Measurements from ENCODE around the gene SPG7. TPM values are rescaled to one million over a fixed set of nuclear protein-coding genes. Genes with fewer than 3 reads are reported as not detected.

The SPG7 gene
- total RNA-seq, 1 experiment from 2014 or later = 118 TPM

GRCh38 chr16:89572485-89573205 is 64.4 kb downstream of the SPG7 start:
- ChIA-PET CTCF (no interaction called here), POLR2A (no interaction called here)
- intact Hi-C loops (cut with micrococcal nuclease; ENCODE audit: unreplicated experiment) = loop anchor here (5.0 kb wide), 1 partner anchor 70 kb away; no protein-coding TSS in a partner anchor
- no peaks in the 10 kb centered on the region for H3K9me3 ChIP-seq (ENCODE audit: control insufficient read depth, insufficient read depth, low read depth, low read length)
- in situ Hi-C loops (cut with HindIII; ENCODE audit: low pct_unique_long_range_greater_than_20kb, low sequenced_read_pairs) = no loop called here
- H3K27ac ChIP-seq (ENCODE audit: low read length) = no peak overlapping the region
- no peaks in the 10 kb centered on the region for H3K27me3 ChIP-seq (ENCODE audit: control insufficient read depth, insufficient read depth, low read length)
- H3K36me3 ChIP-seq (ENCODE audit: control insufficient read depth, insufficient read depth, low read length) = no peaks in the 10 kb centered on the region; the same call in 1 of the 2 replicates
- ATAC-seq (no peak), DNase-seq (ENCODE audit: low read depth, low spot score) (no peak)
- no peaks in the 10 kb centered on the region for H3K4me1 ChIP-seq (ENCODE audit: control insufficient read depth, insufficient read depth, low read length)
- BruUV-seq (replicated peaks) = no TSS peak
- no peak overlapping the region for H3K4me3 ChIP-seq (ENCODE audit: low read depth in 2 of 2, low read length in 2 of 2)
- no peak for TF ChIP-seq SIN3A (IDR thresholded peaks at IDR 0.05; ENCODE audit: borderline replicate concordance, insufficient read depth, low read depth, low read length)
- TF ChIP-seq REST (IDR thresholded peaks at IDR 0.05; ENCODE audit: insufficient read depth in 1 of 2, low read depth in 2 of 2, low read length in 1 of 2) = no peak
- TF ChIP-seq POLR2AphosphoS5 (IDR thresholded peaks at IDR 0.05; ENCODE audit: low read depth, low read length) = no peak

GRCh38 chr16:89573826-89574680 is 65.8 kb downstream of the SPG7 start:
- H3K27ac ChIP-seq (ENCODE audit: low read length) = peak overlapping the region; percentile 61
- BruUV-seq (replicated peaks) = no TSS peak
- in situ Hi-C loops (cut with HindIII; ENCODE audit: low pct_unique_long_range_greater_than_20kb, low sequenced_read_pairs) = no loop called here
- no peak for DNase-seq (ENCODE audit: low read depth, low spot score)
- no peaks in the 10 kb centered on the region; the same call in 1 of the 2 replicates for H3K36me3 ChIP-seq (ENCODE audit: control insufficient read depth, insufficient read depth, low read length)
- H3K4me3 ChIP-seq (ENCODE audit: low read depth in 2 of 2, low read length in 2 of 2) = peak overlapping the region; percentile 43 to 64
- peak; percentile 44 for ATAC-seq
- H3K4me1 ChIP-seq (ENCODE audit: control insufficient read depth, insufficient read depth, low read length) = no peaks in the 10 kb centered on the region
- H3K27me3 ChIP-seq (ENCODE audit: control insufficient read depth, insufficient read depth, low read length) = no peaks in the 10 kb centered on the region
- ChIA-PET CTCF (interaction anchor here (0.7 kb wide), 2 partner anchors 20 to 646 kb away, joined by 3 read pairs; no protein-coding TSS in a partner anchor), POLR2A (no interaction called here)
- intact Hi-C loops (cut with micrococcal nuclease; ENCODE audit: unreplicated experiment) = loop anchor here (5.0 kb wide), 1 partner anchor 68 kb away; no protein-coding TSS in a partner anchor
- TF ChIP-seq REST (IDR thresholded peaks at IDR 0.05; ENCODE audit: insufficient read depth in 1 of 2, low read depth in 2 of 2, low read length in 1 of 2) (no peak), CTCF (IDR thresholded peaks at IDR 0.05) (no peak), SIN3A (IDR thresholded peaks at IDR 0.05; ENCODE audit: borderline replicate concordance, insufficient read depth, low read depth, low read length) (no peak), POLR2AphosphoS5 (IDR thresholded peaks at IDR 0.05; ENCODE audit: low read depth, low read length) (no peak), TCF7L2 (IDR thresholded peaks at IDR 0.05; ENCODE audit: low read depth, low read length) (no peak)
- no peaks in the 10 kb centered on the region for H3K9me3 ChIP-seq (ENCODE audit: control insufficient read depth, insufficient read depth, low read depth, low read length)
